Natural killer cell (primary cell): ENCODE measurements around the gene NEO1. TPM values are rescaled to one million over a fixed set of nuclear protein-coding genes. Genes with fewer than 3 reads are reported as not detected.

ENCODE experiments used
- ATAC-seq, 3 donors: fragments of 150-1000 bp in 2 of 3; fragments of 200-7000 bp in 1 of 3; cut with Tn5 transposase; 1 replicate in 1 of 3; 2 replicates in 2 of 3; pipeline ENCODE4 v1.10.0; 2021; ENCODE audit warnings: mild to moderate bottlenecking in 2 of 3, moderate library complexity in 2 of 3
- DNase-seq, 2 donors: peaks; one replicate each; pipeline versions ENCODE4 v3.0.0 to v3.0.0-alpha.2; 2013 to 2021; ENCODE audit warnings: mixed read lengths in 1 of 2
- H3K27ac ChIP-seq: one replicate; pipeline ENCODE4 v1.5.1; 2013; ENCODE audit warnings: mild to moderate bottlenecking, low read length
- H3K27me3 ChIP-seq: one replicate; pipeline ENCODE4 v1.6.1; 2013; ENCODE audit warnings: low read length; ENCODE audit not compliant: control insufficient read depth, insufficient read depth
- H3K36me3 ChIP-seq: one replicate; pipeline ENCODE4 v1.6.1; 2013; ENCODE audit warnings: low read length; ENCODE audit not compliant: control insufficient read depth, insufficient read depth
- H3K4me1 ChIP-seq: one replicate; pipeline ENCODE4 v1.6.1; 2013; ENCODE audit warnings: low read length; ENCODE audit not compliant: control insufficient read depth, insufficient read depth
- H3K4me3 ChIP-seq: one replicate; pipeline ENCODE4 v1.5.1; 2013; ENCODE audit warnings: low read length
- H3K9me3 ChIP-seq: one replicate; pipeline ENCODE4 v1.6.1; 2013; ENCODE audit warnings: low read length; ENCODE audit not compliant: control insufficient read depth, insufficient read depth
- H3K27ac Mint-ChIP-seq, 2 donors: one replicate each; pipeline ENCODE4 v1.8.0; 2022; ENCODE audit warnings: mild to moderate bottlenecking in 2 of 2, mixed read lengths in 2 of 2, moderate library complexity in 1 of 2
- H3K27me3 Mint-ChIP-seq, 2 donors: one replicate each; pipeline ENCODE4 v1.8.0; 2022; ENCODE audit warnings: low read depth in 2 of 2, mixed read lengths in 2 of 2
- H3K36me3 Mint-ChIP-seq: one replicate; pipeline ENCODE4 v1.8.0; 2022; ENCODE audit warnings: mixed read lengths
- H3K4me1 Mint-ChIP-seq, 2 donors: one replicate each; pipeline ENCODE4 v1.8.0; 2022; ENCODE audit warnings: mixed read lengths in 2 of 2
- H3K4me3 Mint-ChIP-seq: one replicate; pipeline ENCODE4 v1.8.0; 2022; ENCODE audit warnings: mild to moderate bottlenecking, moderate library complexity, mixed read lengths
- H3K9me3 Mint-ChIP-seq, 2 donors: one replicate each; pipeline ENCODE4 v1.8.0; 2022; ENCODE audit warnings: mixed read lengths in 2 of 2
- WGBS: methylation state at CpG from one replicate; pipeline ENCODE4 v1.1.7; 2013; ENCODE audit warnings: missing lambda C conversion rate; ENCODE audit not compliant: insufficient coverage; 5-methylcytosine and 5-hydroxymethylcytosine counted together
- intact Hi-C: fragments of 100-400 bp; cut with micrococcal nuclease; formaldehyde crosslinking; loops from one replicate; pipeline ENCODE4 v1.14.2; 2022
- total RNA-seq, 4 donors: library from RNA; stranded (reverse); fragments of 120-200 nt in 1 of 4; gene quantifications; one replicate each; pipeline versions ENCODE4 v1.2.3 to v1.2.4, GENCODE V29; 2013 to 2022
- TF ChIP-seq, protein P1 (sequence below): fragments of 200-600 bp; IDR thresholded peaks from one replicate; pipeline ENCODE4 v1.8.0; 2022; ENCODE audit warnings: antibody characterized with exemption

NEO1 gene
- total RNA-seq, 3 donors from 2014 or later (not counting 1 experiment from before 2014, with no cell fraction given): 16.3 to 19.0 (median 17.4) TPM

- no peak overlapping the region for H3K27ac Mint-ChIP-seq
- peaks cover 13 to 44% of the 10 kb centered on the region in 2 donors for H3K27me3 Mint-ChIP-seq
- no peaks in the 10 kb centered on the region for H3K36me3 Mint-ChIP-seq
- Histone ChIP-seq H3K27me3 (peaks cover 4% of the 10 kb centered on the region), H3K4me3 (no peak overlapping the region), H3K9me3 (no peaks in the 10 kb centered on the region), H3K27ac (no peak overlapping the region), H3K36me3 (no peaks in the 10 kb centered on the region), H3K4me1 (no peaks in the 10 kb centered on the region)
- TF ChIP-seq, protein P1, sequence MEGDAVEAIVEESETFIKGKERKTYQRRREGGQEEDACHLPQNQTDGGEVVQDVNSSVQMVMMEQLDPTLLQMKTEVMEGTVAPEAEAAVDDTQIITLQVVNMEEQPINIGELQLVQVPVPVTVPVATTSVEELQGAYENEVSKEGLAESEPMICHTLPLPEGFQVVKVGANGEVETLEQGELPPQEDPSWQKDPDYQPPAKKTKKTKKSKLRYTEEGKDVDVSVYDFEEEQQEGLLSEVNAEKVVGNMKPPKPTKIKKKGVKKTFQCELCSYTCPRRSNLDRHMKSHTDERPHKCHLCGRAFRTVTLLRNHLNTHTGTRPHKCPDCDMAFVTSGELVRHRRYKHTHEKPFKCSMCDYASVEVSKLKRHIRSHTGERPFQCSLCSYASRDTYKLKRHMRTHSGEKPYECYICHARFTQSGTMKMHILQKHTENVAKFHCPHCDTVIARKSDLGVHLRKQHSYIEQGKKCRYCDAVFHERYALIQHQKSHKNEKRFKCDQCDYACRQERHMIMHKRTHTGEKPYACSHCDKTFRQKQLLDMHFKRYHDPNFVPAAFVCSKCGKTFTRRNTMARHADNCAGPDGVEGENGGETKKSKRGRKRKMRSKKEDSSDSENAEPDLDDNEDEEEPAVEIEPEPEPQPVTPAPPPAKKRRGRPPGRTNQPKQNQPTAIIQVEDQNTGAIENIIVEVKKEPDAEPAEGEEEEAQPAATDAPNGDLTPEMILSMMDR: no peak
- ATAC-seq (no peak), DNase-seq (no peak)
- H3K4me3 Mint-ChIP-seq: no peak overlapping the region
- intact Hi-C loops: no loop called here
- H3K9me3 Mint-ChIP-seq: no peaks in the 10 kb centered on the region
- no peaks in the 10 kb centered on the region for H3K4me1 Mint-ChIP-seq
- WGBS: 100% methylated on average over 1 of the region's 1 CpG
Observed at GRCh38 chr15:73110201-73110600, 57.9 kb downstream of the NEO1 start.

- H3K9me3 Mint-ChIP-seq: no peaks in the 10 kb centered on the region
- WGBS: 92% methylated on average over 5 of the region's 7 CpGs
- peaks cover 0 to 6% of the 10 kb centered on the region in 2 donors for H3K4me1 Mint-ChIP-seq
- Histone ChIP-seq H3K27me3 (no peaks in the 10 kb centered on the region), H3K4me1 (no peaks in the 10 kb centered on the region), H3K9me3 (no peaks in the 10 kb centered on the region), H3K4me3 (no peak overlapping the region), H3K27ac (no peak overlapping the region), H3K36me3 (no peaks in the 10 kb centered on the region)
- peaks cover 9 to 47% of the 10 kb centered on the region in 2 donors for H3K27me3 Mint-ChIP-seq
- H3K27ac Mint-ChIP-seq: no peak overlapping the region
- intact Hi-C loops: no loop called here
- DNase-seq (no peak), ATAC-seq (no peak)
- H3K36me3 Mint-ChIP-seq: no peaks in the 10 kb centered on the region
- H3K4me3 Mint-ChIP-seq: no peak overlapping the region
- TF ChIP-seq, protein P1: no peak
Observed at GRCh38 chr15:73114064-73114463, 61.8 kb downstream of the NEO1 start.

- Mint-ChIP-seq H3K27me3 (peaks cover 6 to 26% of the 10 kb centered on the region in 2 donors), H3K4me3 (no peak overlapping the region), H3K36me3 (no peaks in the 10 kb centered on the region), H3K27ac (no peak overlapping the region), H3K4me1 (peaks cover 0 to 6% of the 10 kb centered on the region in 2 donors), H3K9me3 (no peaks in the 10 kb centered on the region)
- ATAC-seq (no peak), DNase-seq (no peak)
- Histone ChIP-seq H3K27ac (no peak overlapping the region), H3K36me3 (no peaks in the 10 kb centered on the region), H3K4me3 (no peak overlapping the region), H3K9me3 (no peaks in the 10 kb centered on the region), H3K4me1 (no peaks in the 10 kb centered on the region), H3K27me3 (peaks cover 2% of the 10 kb centered on the region)
- intact Hi-C loops: no loop called here
- TF ChIP-seq, protein P1: no peak
- WGBS: 94% methylated on average over 2 of the region's 2 CpGs
Observed at GRCh38 chr15:73116164-73116563, 63.9 kb downstream of the NEO1 start.

- ATAC-seq (no peak), DNase-seq (no peak)
- Mint-ChIP-seq H3K9me3 (no peaks in the 10 kb centered on the region), H3K4me3 (no peak overlapping the region), H3K27ac (no peak overlapping the region), H3K36me3 (no peaks in the 10 kb centered on the region), H3K4me1 (peaks cover 0 to 6% of the 10 kb centered on the region in 2 donors), H3K27me3 (peaks cover 3 to 17% of the 10 kb centered on the region in 2 donors)
- intact Hi-C loops: no loop called here
- Histone ChIP-seq H3K27ac (no peak overlapping the region), H3K4me3 (no peak overlapping the region), H3K9me3 (no peaks in the 10 kb centered on the region), H3K4me1 (no peaks in the 10 kb centered on the region), H3K36me3 (no peaks in the 10 kb centered on the region), H3K27me3 (peaks cover 2% of the 10 kb centered on the region)
- TF ChIP-seq, protein P1: no peak
- WGBS: 85% methylated on average over 3 of the region's 3 CpGs
Observed at GRCh38 chr15:73118055-73118454, 65.8 kb downstream of the NEO1 start.
